ENCODE data around the gene FFAR1. TPM values are rescaled to one million over a fixed set of nuclear protein-coding genes. Genes with fewer than 3 reads are reported as not detected.

Gene FFAR1
- total and polyA plus RNA-seq, 2 of the 8 experiments (the other 6 are each of a cell fraction or from before 2014, with no cell fraction given): not detected

DNA sequence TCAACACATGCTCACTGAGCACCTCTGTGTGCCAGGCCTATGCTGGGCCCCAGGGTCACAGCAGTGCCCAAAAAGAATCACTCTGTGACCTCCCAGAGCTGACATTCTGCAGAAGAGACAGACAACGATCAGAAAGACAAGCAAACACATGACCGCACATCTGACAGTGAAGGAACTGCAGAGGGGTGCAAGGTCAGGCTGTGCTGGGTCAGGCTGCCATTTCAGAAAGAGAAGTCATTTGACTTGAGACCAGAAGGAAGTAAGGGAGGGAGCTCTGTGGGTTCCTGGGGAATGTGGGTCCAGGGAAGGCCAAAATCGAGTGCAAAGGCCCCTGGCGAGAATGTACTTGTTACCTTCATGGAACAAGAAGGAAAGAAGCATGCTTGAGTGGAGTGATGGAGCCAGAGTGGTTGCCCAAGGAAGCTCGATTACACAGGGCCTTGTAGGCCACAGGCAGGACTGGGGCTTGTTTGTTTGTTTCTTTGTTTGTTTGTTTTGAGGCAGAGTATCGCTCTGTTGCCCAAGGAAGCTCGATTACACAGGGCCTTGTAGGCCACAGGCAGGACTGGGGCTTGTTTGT is 30.1 kb upstream of the FFAR1 start (continued):
- TF ChIP-seq, protein P1, sequence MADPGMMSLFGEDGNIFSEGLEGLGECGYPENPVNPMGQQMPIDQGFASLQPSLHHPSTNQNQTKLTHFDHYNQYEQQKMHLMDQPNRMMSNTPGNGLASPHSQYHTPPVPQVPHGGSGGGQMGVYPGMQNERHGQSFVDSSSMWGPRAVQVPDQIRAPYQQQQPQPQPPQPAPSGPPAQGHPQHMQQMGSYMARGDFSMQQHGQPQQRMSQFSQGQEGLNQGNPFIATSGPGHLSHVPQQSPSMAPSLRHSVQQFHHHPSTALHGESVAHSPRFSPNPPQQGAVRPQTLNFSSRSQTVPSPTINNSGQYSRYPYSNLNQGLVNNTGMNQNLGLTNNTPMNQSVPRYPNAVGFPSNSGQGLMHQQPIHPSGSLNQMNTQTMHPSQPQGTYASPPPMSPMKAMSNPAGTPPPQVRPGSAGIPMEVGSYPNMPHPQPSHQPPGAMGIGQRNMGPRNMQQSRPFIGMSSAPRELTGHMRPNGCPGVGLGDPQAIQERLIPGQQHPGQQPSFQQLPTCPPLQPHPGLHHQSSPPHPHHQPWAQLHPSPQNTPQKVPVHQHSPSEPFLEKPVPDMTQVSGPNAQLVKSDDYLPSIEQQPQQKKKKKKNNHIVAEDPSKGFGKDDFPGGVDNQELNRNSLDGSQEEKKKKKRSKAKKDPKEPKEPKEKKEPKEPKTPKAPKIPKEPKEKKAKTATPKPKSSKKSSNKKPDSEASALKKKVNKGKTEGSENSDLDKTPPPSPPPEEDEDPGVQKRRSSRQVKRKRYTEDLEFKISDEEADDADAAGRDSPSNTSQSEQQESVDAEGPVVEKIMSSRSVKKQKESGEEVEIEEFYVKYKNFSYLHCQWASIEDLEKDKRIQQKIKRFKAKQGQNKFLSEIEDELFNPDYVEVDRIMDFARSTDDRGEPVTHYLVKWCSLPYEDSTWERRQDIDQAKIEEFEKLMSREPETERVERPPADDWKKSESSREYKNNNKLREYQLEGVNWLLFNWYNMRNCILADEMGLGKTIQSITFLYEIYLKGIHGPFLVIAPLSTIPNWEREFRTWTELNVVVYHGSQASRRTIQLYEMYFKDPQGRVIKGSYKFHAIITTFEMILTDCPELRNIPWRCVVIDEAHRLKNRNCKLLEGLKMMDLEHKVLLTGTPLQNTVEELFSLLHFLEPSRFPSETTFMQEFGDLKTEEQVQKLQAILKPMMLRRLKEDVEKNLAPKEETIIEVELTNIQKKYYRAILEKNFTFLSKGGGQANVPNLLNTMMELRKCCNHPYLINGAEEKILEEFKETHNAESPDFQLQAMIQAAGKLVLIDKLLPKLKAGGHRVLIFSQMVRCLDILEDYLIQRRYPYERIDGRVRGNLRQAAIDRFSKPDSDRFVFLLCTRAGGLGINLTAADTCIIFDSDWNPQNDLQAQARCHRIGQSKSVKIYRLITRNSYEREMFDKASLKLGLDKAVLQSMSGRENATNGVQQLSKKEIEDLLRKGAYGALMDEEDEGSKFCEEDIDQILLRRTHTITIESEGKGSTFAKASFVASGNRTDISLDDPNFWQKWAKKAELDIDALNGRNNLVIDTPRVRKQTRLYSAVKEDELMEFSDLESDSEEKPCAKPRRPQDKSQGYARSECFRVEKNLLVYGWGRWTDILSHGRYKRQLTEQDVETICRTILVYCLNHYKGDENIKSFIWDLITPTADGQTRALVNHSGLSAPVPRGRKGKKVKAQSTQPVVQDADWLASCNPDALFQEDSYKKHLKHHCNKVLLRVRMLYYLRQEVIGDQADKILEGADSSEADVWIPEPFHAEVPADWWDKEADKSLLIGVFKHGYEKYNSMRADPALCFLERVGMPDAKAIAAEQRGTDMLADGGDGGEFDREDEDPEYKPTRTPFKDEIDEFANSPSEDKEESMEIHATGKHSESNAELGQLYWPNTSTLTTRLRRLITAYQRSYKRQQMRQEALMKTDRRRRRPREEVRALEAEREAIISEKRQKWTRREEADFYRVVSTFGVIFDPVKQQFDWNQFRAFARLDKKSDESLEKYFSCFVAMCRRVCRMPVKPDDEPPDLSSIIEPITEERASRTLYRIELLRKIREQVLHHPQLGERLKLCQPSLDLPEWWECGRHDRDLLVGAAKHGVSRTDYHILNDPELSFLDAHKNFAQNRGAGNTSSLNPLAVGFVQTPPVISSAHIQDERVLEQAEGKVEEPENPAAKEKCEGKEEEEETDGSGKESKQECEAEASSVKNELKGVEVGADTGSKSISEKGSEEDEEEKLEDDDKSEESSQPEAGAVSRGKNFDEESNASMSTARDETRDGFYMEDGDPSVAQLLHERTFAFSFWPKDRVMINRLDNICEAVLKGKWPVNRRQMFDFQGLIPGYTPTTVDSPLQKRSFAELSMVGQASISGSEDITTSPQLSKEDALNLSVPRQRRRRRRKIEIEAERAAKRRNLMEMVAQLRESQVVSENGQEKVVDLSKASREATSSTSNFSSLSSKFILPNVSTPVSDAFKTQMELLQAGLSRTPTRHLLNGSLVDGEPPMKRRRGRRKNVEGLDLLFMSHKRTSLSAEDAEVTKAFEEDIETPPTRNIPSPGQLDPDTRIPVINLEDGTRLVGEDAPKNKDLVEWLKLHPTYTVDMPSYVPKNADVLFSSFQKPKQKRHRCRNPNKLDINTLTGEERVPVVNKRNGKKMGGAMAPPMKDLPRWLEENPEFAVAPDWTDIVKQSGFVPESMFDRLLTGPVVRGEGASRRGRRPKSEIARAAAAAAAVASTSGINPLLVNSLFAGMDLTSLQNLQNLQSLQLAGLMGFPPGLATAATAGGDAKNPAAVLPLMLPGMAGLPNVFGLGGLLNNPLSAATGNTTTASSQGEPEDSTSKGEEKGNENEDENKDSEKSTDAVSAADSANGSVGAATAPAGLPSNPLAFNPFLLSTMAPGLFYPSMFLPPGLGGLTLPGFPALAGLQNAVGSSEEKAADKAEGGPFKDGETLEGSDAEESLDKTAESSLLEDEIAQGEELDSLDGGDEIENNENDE (IDR thresholded peaks at IDR 0.05; ENCODE audit: insufficient replicate concordance, low read length): no peak
- TF ChIP-seq, protein P2, sequence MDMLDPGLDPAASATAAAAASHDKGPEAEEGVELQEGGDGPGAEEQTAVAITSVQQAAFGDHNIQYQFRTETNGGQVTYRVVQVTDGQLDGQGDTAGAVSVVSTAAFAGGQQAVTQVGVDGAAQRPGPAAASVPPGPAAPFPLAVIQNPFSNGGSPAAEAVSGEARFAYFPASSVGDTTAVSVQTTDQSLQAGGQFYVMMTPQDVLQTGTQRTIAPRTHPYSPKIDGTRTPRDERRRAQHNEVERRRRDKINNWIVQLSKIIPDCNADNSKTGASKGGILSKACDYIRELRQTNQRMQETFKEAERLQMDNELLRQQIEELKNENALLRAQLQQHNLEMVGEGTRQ (IDR thresholded peaks at IDR 0.05; ENCODE audit: low read length): no peak
- no peak for TF ChIP-seq KDM1A (IDR thresholded peaks at IDR 0.05; ENCODE audit: borderline replicate concordance, low read length)
- no peak for TF ChIP-seq MAFK (IDR thresholded peaks at IDR 0.05; ENCODE audit: low read depth, low read length)
